EL (cell line): ENCODE data around the gene IFI16.
"Not testable (repeated sequence)": the region's sequence is repeated elsewhere in the genome, so short reads cannot be mapped to it uniquely, and the experiment has no call there.

Experiments
- DNase-seq: peaks from one replicate; pipeline ENCODE4 v3.0.0-alpha.2; 2016

IFI16 gene

GRCh38 chr1:159067699-159068621 lies 58.3 kb downstream of the IFI16 start:
- DNase-seq: no peak

GRCh38 chr1:159068886-159069285 lies 59.2 kb downstream of the IFI16 start:
- peak; percentile 65 for DNase-seq

GRCh38 chr1:159071970-159072582 lies 62.4 kb downstream of the IFI16 start:
- peak; percentile 62 for DNase-seq

- DNase-seq: peak; percentile 69
These were observed 66.9 kb downstream of the IFI16 start, which contains the start of gene AIM2 for GRCh38 chr1:159076438-159077119. AIM2 (minus strand) TSS chr1:159076766; CDS start chr1:159073499, 3,267 bp downstream.

- peak; percentile 53 for DNase-seq
These were observed 67.6 kb downstream of the IFI16 start for GRCh38 chr1:159077120-159077961.

- DNase-seq: no peak
These were observed 69.8 kb downstream of the IFI16 start for GRCh38 chr1:159079525-159079924.

- no peak for DNase-seq
These were observed 71.9 kb downstream of the IFI16 start for GRCh38 chr1:159081626-159082025.

GRCh38 chr1:159083013-159083412 lies 73.3 kb downstream of the IFI16 start:
- no peak for DNase-seq

- DNase-seq: no peak
These were observed 74.4 kb downstream of the IFI16 start for GRCh38 chr1:159084152-159084551.

GRCh38 chr1:159084867-159085266 lies 75.2 kb downstream of the IFI16 start:
- no peak for DNase-seq

- DNase-seq: peak; percentile 93
These were observed 78.3 kb downstream of the IFI16 start for GRCh38 chr1:159088050-159088449.

- DNase-seq: no peak
These were observed 79.0 kb downstream of the IFI16 start for GRCh38 chr1:159088546-159089183.

- no peak for DNase-seq
These were observed 79.6 kb downstream of the IFI16 start for GRCh38 chr1:159089184-159089791.

GRCh38 chr1:159090286-159091179 lies 80.8 kb downstream of the IFI16 start:
- DNase-seq: peak; percentile 54

GRCh38 chr1:159091180-159091560 lies 81.5 kb downstream of the IFI16 start:
- DNase-seq: no peak

GRCh38 chr1:159091607-159092031 lies 81.9 kb downstream of the IFI16 start:
- DNase-seq: peak; percentile 67

GRCh38 chr1:159092036-159092760 lies 82.5 kb downstream of the IFI16 start:
- peak; percentile 79 for DNase-seq

GRCh38 chr1:159098596-159098995 lies 88.9 kb downstream of the IFI16 start:
- no peak for DNase-seq

GRCh38 chr1:159100589-159100988 lies 90.9 kb downstream of the IFI16 start:
- DNase-seq: no peak

GRCh38 chr1:159103021-159103420 lies 93.3 kb downstream of the IFI16 start:
- not testable (repeated sequence) for DNase-seq
